AG08396 (cell line): ENCODE results near the gene THSD4.

Experiments
- DNase-seq: peaks from one replicate; pipeline ENCODE4 v3.0.0; 2012; ENCODE audit warnings: low spot score, mixed read lengths

The THSD4 gene

DNA sequence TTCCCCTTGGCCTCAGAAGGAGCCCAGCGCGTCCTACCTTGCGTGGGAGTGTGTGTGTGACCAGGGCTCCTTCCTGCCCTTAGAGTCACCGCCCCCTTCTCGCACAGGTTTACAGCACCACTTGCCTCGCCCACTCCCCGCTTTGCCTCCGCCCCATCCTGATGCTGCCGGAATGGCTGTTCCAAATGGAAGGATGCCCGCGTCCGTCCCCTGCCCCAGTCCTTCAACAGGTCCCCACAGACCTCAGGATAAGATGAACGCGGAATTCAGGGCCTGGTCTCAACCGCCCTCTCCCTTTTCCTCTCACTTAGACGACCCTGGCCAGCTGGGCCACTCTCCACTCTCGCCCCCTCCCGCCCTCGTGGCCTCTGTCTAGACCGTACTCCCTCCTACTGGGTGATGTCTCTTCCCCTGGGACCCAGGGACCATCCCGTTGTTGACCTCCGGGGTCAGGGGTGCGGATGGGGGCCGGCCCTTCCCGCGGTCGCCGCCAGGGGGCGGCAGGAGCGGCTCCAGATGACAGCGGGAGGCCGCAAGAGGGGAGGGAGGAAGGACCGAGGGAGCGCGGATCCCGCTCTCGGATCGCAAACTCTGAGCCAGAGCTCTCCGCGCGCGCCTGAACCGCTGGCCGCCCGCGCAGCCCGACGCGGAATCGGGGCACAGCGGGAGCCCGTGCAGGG lies at the start of gene THSD4:
THSD4 (plus strand) TSS at position 585 of the 680 bp plus-strand sequence.
- DNase-seq = peak; percentile 91

DNA sequence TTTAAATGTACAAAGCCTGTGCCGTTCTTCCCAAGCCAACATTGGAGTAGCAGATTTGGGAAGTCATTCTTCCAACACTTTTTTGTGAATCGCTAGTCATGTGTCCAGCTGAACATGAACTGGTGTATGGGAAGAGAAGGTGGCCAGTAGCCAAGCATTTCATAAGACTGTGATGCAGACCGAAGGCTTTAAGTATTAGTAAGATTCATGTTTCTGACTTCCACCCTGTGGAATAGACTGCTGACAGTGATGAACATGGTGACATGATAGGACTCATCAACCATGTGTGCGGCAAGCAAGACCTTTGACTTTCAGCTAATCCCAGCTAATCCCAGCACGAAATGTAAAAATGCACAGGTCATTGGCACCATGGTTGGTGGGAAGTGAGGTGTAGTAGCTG lies 48.3 kb upstream of the THSD4 start:
- peak; percentile 40 for DNase-seq

DNA sequence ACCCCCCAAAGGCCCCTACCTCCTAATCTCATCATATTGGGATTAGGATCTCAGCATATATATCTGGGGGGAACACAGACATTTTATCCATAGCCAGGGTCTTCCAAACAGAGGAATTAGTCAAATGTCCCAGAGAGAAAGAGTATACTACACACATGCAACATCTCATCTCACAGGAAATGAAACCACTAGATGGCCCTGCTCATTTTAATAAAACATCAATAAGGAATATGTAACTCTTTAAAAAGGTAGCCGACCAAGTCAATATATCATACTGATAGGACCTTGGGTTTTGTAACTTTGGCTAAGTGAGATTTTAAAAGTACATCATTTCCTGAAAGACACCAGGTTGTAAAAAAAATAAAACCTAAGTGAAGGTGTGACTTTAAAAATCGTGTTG lies 45.6 kb upstream of the THSD4 start:
- DNase-seq = no peak

DNA sequence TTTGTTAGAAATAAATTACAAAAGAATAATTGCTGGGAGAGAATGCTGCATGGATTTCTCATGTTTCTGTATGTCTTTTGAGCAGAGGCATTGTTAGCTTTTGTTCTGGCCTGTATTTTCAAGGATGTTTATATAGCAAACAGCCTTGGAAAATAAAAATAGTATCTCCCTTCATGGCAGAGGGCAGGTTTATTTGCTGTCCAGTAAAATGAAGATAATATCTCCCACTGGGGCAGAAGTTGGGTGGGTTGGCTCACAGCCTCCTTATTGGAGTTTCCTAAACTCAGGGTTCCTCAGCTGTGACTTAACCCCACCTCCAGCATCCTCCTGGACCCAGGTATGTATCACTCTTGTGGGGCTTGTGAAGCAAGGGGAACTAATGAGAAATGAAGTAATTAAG lies 43.7 kb upstream of the THSD4 start:
- DNase-seq = no peak

DNA sequence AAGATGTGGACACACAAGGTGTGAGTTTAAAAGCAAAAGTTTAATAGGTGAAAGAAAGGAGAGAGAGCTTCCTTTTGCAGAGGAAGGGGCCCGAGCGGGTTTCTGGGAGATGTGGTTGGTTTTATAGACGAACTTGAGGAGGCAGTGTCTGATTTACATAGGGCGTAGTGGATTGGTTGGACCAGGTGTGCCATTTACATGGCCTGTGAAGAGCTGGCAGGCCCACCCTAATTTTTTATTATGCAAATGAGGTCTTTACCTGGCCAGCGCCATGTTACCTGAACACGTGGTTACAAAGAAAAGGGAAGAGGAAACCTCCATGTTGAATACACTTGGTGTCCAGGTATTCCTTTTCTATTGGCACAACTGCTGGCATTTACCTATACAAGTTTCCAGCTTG lies 42.8 kb upstream of the THSD4 start:
- DNase-seq = no peak

DNA sequence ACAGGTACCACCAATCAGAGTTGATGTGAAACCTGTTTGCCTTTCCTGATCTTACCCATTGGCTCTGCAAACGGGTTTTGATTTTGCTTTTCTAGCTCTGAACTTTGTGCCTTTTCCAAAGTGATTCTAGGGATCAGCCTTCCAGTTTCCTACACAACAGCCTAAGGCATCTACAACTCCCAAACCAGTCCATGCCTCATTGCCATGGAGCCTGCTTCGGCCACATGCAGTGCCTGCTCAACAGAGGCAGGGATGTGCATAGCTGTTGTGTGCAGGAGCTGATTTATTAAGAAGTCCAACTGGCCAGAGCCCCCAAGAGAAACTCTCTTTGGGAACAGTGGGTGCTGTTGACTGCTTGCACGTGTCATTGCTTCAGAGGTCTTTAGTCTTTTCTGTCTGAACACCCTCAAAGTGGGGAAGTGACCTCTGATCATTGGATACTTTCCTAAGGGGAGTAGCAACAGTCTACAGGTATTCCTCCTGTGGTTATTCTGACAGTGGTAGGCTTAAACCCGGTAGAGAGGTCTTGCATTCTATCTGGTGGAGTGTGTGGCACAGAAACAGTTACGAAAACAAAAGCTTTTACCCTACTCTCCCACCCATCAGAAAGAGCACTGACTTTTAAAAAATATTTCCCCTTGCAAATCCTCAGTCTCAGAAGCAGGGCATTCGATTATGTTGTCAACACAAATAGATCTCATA lies 36.6 kb upstream of the THSD4 start:
- DNase-seq = no peak

DNA sequence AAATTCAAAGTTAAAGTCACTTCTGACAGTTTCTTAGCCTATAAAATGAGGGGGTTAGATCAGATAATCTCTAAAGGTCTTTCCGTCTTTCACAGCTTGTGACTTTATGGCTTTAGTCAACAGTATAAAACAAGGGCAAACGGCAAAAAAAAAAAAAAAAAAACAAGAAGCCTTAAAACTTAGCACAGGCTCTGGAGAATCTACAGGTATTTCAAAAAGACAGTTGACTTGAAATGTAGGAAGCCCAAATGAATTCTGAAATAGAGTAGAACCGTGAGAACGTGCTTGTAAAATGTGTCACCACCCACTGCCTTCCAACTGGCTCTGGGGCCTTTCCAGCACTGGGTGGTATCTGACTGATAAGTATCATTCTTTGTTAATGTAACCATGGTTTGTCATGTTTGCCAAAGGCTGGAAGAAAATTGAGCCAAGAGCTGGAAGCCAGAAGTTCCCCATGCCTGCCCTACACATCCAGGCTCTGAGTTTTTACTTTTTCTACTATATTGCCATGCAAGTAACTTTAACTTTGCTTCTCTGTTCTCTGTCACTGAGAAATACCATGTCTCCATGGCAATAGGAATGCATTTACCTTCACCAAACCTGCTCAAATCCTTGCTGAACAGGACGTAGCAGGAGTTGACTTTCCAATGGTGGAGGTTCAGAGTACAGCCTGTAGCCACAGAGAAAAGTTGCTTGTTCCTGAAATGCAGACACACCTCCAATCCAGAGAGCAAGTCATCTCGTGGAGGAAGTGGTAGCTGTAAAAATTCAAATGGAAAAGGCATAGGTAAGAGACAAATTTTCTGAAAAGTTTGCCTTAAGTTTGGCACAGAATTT lies 35.8 kb upstream of the THSD4 start:
- peak; percentile 44 for DNase-seq

DNA sequence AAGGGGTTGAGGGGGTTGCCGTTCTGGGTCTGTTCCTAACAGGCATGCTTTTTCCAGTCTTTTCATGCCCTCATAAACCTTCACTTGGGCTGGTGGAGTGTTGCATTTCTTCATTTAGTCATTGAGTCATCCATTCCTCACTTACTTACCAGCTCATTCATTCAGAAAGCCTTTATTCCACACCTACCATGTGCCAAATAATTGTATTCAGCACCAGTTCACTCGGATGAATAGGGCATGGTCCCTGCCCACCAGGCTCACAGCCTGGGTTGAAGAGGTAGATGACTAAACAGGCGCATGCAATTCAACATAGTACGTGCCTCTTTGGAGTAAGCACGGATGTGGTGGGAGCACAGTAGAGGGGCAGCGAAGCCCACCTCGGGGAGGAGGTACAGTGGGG lies 35.1 kb upstream of the THSD4 start:
- no peak for DNase-seq

DNA sequence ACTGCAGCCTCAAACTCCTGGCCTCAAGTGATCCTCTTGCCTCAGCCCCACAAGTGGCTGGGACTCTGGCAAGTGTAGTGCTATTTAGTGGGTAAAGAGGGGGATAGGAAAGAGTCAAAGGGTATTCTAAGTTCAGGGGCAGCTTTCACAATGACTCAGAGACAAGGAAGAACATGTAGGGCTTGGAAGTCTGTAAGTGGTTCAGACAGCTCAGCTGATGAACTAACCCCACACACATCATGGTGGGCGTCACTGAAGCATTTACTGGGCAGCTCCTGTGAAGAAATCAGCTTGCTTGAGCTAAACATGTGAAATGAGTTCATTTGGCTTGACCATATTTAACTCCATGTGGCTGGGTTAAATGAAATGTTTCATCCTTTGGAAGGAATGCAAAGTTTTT lies 34.6 kb upstream of the THSD4 start:
- peak; percentile 63 for DNase-seq

DNA sequence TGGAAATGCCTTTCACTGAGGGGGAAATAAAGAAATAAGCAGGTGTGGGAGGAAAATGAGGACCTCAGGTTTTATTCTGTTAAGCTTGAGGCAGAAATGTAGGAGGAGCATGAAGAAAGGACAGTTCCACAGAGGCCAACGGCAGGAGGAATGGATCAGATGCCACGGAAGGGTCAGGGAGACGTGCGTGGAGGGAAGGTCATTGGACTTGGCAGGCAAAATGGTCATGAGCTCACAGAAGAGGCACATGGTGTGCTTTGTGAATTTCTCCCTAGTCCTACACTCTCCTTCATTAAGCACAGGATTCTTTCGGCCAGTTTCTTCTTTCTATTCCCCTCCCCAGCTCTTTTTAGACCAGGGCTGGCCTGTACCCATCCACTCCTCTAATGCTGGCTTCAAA lies 32.5 kb upstream of the THSD4 start:
- DNase-seq = no peak

DNA sequence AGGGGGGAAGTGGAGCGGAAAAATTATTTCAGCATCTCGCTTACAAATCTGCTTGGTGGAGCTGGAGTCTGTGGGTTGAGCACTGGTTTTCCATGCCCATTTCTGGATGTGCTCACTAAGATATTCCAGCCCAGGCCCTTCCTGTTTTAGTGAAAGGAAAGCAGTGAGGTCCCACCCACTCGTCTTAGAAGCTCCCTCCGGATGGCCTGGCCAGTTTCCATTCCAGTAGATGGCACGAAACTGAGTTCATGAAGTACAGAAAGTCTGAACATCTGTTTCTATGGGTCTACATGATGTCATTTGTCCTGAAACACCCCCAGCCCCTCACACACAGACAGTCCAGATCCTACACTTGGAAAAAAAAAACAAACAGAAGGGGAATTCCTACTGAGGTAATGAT lies 31.9 kb upstream of the THSD4 start:
- DNase-seq = no peak

DNA sequence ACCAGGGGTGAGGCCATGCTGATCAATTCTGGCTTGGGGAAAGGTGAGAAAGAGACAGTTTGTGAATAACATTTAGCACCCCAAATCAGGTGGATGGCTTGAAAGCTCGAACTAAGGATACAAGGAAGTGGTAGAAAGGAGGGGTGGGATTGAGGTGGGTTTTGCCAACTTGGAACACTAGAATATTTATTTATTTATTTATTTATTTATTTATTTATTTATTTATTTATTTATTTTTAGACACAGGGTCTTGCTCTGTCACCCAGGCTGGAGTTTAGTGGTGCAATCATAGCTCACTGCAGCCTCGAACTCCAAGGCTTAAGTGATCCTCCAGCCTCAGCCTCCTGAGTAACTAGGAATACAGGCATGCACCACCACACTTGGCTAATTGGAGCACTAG lies 31.0 kb upstream of the THSD4 start:
- DNase-seq = no peak

DNA sequence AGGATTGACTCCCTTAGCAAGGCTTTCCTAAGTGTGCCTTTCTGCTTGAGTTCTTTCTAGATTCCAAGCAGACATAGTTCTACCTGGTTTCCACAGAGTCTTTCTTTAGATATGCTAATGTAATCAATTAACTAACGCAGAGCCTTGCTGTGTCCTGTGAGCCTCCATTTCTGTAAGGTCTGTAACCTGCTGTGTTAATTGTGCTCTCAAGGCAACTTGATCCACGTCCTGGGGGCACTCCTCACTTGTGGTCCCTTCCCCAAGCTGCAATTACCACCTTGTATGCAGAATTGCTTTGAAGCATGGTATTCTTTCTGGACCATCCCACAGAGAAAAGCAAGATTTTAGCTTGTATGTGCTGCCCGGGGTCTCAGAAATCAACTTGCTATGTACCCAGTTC lies 29.5 kb upstream of the THSD4 start:
- no peak for DNase-seq

DNA sequence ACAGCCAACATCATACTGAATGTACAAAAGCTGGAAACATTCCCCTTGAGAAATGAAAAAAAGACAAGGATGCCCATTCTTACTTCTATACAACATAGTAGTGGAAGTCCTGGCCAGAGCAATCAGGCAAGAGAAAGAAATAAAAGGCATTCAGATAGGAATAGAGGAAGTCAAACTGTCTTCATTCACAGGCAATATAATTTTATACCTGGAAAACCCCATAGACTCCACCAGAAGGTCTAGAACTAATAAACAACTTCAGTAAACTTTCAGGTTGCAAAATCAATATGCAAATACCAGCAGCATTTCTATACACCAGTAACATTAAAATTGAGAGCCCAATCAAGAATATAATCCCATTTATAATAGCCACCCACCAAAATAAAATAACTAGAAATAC lies 27.1 kb upstream of the THSD4 start:
- DNase-seq = no peak

DNA sequence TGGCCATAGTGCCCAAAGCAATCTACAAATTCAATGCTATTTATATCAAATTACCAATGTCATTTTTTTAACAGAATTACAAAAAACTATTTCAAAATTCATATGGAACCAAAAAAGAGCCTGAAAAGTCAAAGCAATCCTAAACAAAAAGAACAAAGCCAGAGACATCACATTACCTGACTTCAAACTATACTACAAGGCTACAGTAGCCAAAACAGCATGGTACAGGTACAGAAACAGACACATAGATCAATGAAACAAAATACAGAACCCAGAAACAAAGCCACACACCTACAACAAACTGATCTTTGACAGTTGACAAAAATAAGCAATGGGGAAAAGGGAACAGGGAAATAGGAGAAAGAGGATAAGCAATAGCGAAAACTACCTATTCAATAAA lies 26.6 kb upstream of the THSD4 start:
- DNase-seq = no peak

DNA sequence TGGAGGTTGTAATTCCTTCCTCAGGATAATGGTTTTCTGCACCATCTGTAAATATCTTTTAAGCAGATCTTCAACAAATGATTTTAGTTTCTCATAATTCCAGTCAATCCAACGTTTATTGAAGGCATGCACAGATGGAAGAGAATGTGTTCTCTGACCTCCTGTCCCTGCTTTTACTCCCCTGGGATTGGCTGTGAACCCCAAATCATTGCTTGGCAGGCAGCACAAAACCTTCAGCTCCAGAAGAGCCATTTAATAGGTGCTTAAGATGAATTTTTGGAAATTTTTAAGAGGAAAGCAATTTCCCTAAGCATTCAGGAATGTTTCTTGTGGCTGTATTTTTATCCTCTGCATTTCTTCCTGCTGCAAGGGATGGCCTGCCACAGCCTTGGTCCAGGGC lies 25.5 kb upstream of the THSD4 start:
- DNase-seq = no peak

DNA sequence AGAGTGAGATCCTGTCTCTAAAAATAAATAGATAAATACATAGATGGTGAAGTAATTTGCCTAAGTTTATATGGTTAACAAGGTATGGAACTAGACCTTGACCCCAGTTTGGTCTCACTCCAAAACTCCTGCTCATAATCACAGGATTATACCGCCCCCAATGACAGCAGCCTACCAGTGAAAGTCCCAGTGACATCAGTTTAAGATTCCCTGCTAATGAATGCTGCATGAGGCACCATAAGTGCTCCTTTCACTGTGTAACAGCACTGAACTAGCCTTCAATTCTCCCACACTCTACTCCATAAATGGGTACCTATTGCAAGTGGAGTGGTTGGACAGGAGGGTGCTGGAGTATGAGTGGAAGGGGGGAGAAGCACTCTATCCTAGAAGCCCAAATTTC lies 23.7 kb upstream of the THSD4 start:
- DNase-seq = no peak

DNA sequence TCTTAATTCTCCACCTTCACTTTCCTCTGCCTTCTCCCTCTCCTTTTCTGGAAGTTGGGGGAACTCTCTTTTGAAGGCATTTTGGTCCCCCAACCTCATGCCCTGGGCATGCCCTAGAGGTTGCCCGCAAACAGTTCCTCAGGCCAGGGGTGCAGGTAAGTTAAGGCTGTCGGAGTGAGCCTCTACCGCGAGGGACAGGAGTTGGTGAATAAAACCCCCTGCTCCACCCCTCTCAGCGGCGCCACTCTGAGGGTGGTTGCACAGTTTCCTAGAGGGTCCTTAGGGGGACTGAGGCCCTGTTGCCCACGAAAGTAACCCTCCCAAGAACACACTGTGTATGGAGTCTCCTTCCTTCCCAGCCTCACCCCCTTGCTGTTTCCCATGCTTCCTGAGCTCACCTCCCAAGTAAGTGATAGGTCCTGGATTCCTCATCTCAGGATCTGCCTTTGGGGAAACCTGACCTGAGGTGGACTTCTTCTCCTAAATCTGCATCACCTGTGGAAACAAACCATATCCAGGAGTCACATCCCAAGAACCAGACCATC lies 23.1 kb upstream of the THSD4 start:
- DNase-seq = no peak

DNA sequence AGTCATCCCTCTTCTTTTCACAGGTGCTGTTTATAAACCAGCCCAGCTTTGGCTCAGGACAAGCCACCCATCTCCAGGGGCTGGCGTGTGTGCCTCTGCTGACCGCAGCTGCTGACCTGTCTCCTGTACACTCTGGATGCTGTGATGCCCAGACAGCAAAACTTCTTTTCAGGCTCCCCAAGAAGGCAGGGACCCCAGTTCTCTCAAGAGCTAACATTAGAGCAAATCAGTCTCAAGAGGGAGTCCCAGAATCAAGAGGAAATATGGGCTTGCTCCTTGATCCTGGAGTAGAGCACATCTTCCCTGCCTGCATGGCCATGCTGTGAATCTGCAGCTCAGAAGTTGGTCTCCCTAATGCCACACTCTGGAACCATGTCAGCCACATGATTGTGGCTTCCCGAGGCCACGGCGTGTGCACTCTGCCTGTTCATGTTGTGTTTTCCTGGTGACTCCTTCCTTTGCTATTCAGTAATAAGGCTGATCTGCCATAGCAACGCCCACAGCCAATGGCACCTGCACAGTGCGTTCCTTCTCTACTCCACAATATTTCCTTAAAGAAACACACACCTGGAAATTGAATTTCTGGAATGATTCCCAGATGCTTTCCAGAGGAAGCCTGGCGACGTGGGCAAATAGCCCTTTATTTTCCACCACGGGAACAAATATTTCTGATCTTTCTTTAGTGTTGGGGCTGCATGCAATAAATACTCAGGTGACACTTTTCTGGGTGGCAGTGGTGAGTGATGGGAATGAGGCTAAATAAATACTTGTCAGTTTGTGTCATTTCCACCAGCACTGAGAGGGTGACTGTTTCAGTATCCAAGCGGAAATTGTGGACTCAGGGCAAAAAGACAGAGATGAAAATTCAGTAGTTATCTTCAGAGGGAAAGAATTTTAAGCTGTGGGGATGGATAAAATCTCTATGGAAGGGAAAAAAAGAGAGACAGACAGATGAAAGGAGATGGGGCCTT lies 21.9 kb upstream of the THSD4 start:
- DNase-seq = peak; percentile 62

DNA sequence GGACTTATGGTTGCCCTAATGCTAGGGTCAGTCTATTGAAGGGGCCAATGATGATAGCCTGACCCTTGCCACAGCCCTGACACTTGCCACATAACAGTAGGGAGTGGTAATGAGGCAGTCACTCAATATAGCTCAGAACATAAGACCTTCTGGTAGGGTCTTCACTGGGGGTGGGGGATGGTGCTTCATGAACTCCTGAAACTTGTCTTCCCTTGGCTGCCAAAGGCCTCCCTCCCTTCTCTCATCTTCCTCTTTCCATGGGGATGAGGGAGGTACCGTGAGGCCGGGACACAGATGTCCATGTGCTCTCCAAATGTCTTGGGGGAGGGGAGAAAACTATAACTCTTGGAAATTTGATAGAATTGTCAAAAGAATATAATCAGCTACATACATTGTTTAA lies 21.1 kb upstream of the THSD4 start:
- DNase-seq = no peak

DNA sequence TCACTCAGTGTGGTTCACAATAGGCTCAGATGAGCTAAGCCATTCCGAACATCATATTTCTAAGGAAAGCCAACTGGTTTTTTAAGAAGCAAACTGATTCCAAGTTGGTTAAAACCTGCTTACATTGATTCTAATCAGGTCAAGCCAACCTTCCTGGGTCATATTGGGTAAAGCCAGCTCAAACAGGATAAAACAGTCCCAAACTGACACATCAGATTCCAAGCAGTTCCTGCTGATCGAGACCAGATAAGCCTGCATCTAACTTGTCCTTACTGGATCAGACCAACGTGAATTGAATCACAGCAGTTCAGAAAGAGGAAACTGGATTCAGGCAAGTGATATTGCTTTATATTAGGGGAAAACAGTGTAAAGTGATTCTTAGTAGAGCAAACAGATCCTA lies 18.6 kb upstream of the THSD4 start:
- no peak for DNase-seq

DNA sequence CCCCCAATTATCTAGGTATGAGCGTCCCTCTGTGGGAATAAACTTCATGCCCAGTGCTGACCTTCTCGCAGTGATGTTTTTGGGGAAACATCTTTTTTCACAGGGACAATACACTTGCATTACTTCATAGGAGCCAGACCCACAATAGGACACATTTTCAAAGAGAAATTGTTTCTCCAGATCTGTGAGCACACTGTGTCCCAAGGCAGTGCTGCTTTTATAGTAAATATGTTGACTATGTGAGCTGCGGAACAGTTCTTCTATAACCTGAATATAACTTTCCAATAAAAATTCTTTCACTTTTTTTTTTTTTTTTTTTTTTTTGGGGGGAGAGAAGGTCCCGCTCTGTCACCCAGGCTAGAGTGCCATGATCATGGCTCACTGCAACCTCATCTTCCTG lies 17.4 kb upstream of the THSD4 start:
- DNase-seq = no peak
